WTC11 (cell line): ENCODE measurements around the gene BCOR.

ENCODE experiments used
- ARID4B ChIP-seq: sonication (generic); formaldehyde crosslinking; IDR thresholded peaks from 2 replicates; pipeline ENCODE4 v1.8.0; 2023; ENCODE audit warnings: missing genetic modification reagents, mild to moderate bottlenecking, borderline replicate concordance
- CTCF ChIP-seq: fragments of 200-600 bp; IDR thresholded peaks from 2 replicates; pipeline ENCODE4 v1.8.0; 2022; ENCODE audit warnings: antibody characterized with exemption
- E2F4 ChIP-seq: sonication (generic); formaldehyde crosslinking; IDR thresholded peaks from 2 replicates; pipeline ENCODE4 v1.8.1; 2022; ENCODE audit warnings: low read depth, mild to moderate bottlenecking, moderate library complexity, missing genetic modification reagents, borderline replicate concordance
- FOXJ3 ChIP-seq: sonication (generic); formaldehyde crosslinking; IDR thresholded peaks from 2 replicates; pipeline ENCODE4 v1.9.0; 2021; ENCODE audit warnings: missing genetic modification reagents, mild to moderate bottlenecking, borderline replicate concordance
- FOXK1 ChIP-seq: sonication (generic); formaldehyde crosslinking; IDR thresholded peaks from 2 replicates; pipeline ENCODE4 v1.8.0; 2022; ENCODE audit warnings: mild to moderate bottlenecking, moderate library complexity, missing genetic modification reagents
- HMGXB4 ChIP-seq: sonication (generic); formaldehyde crosslinking; IDR thresholded peaks from 2 replicates; pipeline ENCODE4 v1.8.1; 2023; ENCODE audit warnings: mild to moderate bottlenecking, moderate library complexity, missing genetic modification reagents
- MLX ChIP-seq: sonication (generic); formaldehyde crosslinking; IDR thresholded peaks from 2 replicates; pipeline ENCODE4 v1.8.1; 2023; ENCODE audit warnings: mild to moderate bottlenecking, missing genetic modification reagents, moderate library complexity
- MXD4 ChIP-seq: fragments of 250-450 bp; sonication (Bioruptor Pico); IDR thresholded peaks from 2 replicates; pipeline ENCODE4 v1.8.0; 2021; ENCODE audit warnings: mild to moderate bottlenecking, moderate library complexity, borderline replicate concordance
- NFYB ChIP-seq: sonication (generic); formaldehyde crosslinking; conservative IDR thresholded peaks from 2 replicates; pipeline ENCODE4 v1.8.0; 2022; ENCODE audit warnings: low read depth, missing genetic modification reagents
- TEAD4 ChIP-seq: sonication (generic); formaldehyde crosslinking; IDR thresholded peaks from 2 replicates; pipeline ENCODE4 v1.8.0; 2022; ENCODE audit warnings: mild to moderate bottlenecking, missing genetic modification reagents
- USF1 ChIP-seq: sonication (generic); formaldehyde crosslinking; IDR thresholded peaks from 2 replicates; pipeline ENCODE4 v1.8.0; 2022; ENCODE audit warnings: mild to moderate bottlenecking, missing genetic modification reagents
- ZBTB21 ChIP-seq: sonication (generic); formaldehyde crosslinking; IDR thresholded peaks from 2 replicates; pipeline ENCODE4 v1.8.1; 2023; ENCODE audit warnings: mild to moderate bottlenecking, missing genetic modification reagents, borderline replicate concordance

GRCh38 chrX:40062525-40063155 is 35.1 kb downstream of the BCOR start:
- TF ChIP-seq ARID4B (CRISPR knock-in tag) (no peak), MXD4 (CRISPR knock-in tag) (no peak), MLX (CRISPR knock-in tag) (no peak), FOXK1 (no peak), HMGXB4 (CRISPR knock-in tag) (no peak), CTCF (no peak), E2F4 (CRISPR knock-in tag) (no peak), USF1 (CRISPR knock-in tag) (no peak), FOXJ3 (CRISPR knock-in tag) (no peak), NFYB (CRISPR knock-in tag) (no peak), TEAD4 (CRISPR knock-in tag) (no peak), ZBTB21 (CRISPR knock-in tag) (no peak)
